HPDE6-E6E7 (cell line): Measurements from ENCODE around the gene RPTOR.

Experiments
- DNase-seq: peaks from one replicate; pipeline ENCODE4 v3.0.0; 2011; ENCODE audit warnings: missing footprints; ENCODE audit errors: extremely low spot score

RPTOR gene

GRCh38 chr17:80876950-80877728, 332.5 kb downstream of the RPTOR start:
- no peak for DNase-seq

GRCh38 chr17:80877729-80878303, 333.2 kb downstream of the RPTOR start:
- DNase-seq = no peak

- no peak for DNase-seq
Measured at GRCh38 chr17:80878876-80879722, 334.5 kb downstream of the RPTOR start.

GRCh38 chr17:80879723-80880647, 335.3 kb downstream of the RPTOR start:
- DNase-seq = no peak

GRCh38 chr17:80880648-80880985, 336.0 kb downstream of the RPTOR start:
- no peak for DNase-seq

- DNase-seq = no peak
Measured at GRCh38 chr17:80881306-80881705, 336.7 kb downstream of the RPTOR start.

- no peak for DNase-seq
Measured at GRCh38 chr17:80882323-80882722, 337.7 kb downstream of the RPTOR start.

GRCh38 chr17:80882926-80883685, 338.5 kb downstream of the RPTOR start:
- DNase-seq = no peak

- no peak for DNase-seq
Measured at GRCh38 chr17:80883831-80884735, 339.4 kb downstream of the RPTOR start.

GRCh38 chr17:80884811-80885210, 340.2 kb downstream of the RPTOR start:
- no peak for DNase-seq

GRCh38 chr17:80885947-80886582, 341.4 kb downstream of the RPTOR start:
- no peak for DNase-seq

GRCh38 chr17:80886641-80887573, 342.3 kb downstream of the RPTOR start:
- no peak for DNase-seq

GRCh38 chr17:80887639-80888175, 343.1 kb downstream of the RPTOR start:
- DNase-seq = no peak

- DNase-seq = no peak
Measured at GRCh38 chr17:80888276-80889160, 343.9 kb downstream of the RPTOR start.

GRCh38 chr17:80889231-80890195, 344.9 kb downstream of the RPTOR start:
- no peak for DNase-seq
